ENCODE results near the gene ISYNA1. TPM values are rescaled to one million over a fixed set of nuclear protein-coding genes. Genes with fewer than 3 reads are reported as not detected.

The ISYNA1 gene
- total RNA-seq, 5 donors from 2014 or later (not counting 1 experiment from before 2014, with no cell fraction given) = 38.3 to 59.8 (median 55.0) TPM

GRCh38 chr19:18443406-18443805 is 5.5 kb upstream of the ISYNA1 start:
- H3K9me3 ChIP-seq = no peaks in the 10 kb centered on the region
- Mint-ChIP-seq H3K9me3 (peaks cover 0 to 3% (median 0%) of the 10 kb centered on the region in 3 donors), H3K4me1 (peaks cover 22 to 36% (median 30%) of the 10 kb centered on the region in 3 donors), H3K27ac (peak overlapping the region; percentile 16 to 59), H3K27me3 (no peaks in the 10 kb centered on the region), H3K4me3 (no peak overlapping the region), H3K36me3 (peaks cover 21% of the 10 kb centered on the region)
- H3K4me1 ChIP-seq (ENCODE audit: control insufficient read depth in 1 of 2, extremely low read depth in 1 of 2, insufficient read depth in 2 of 2, low read length in 2 of 2) = peaks cover 0 to 29% of the 10 kb centered on the region in 2 experiments
- no peak for ATAC-seq (replicated peaks in 1 of 4)
- H3K27me3 ChIP-seq (replicated peaks in 1 of 2; ENCODE audit: control insufficient read depth in 2 of 2, extremely low read depth in 1 of 2, insufficient read depth in 2 of 2, low read length in 1 of 2) = no peaks in the 10 kb centered on the region
- H3K4me3 ChIP-seq (ENCODE audit: control insufficient read depth in 1 of 2, extremely low read depth in 1 of 2, low read length in 1 of 2) = no peak overlapping the region
- peaks cover 13 to 49% of the 10 kb centered on the region in 2 donors for H3K36me3 ChIP-seq (ENCODE audit: control insufficient read depth in 2 of 2, extremely low read depth in 1 of 2, insufficient read depth in 1 of 2, low read length in 1 of 2)
- 100% methylated on average over 5 of the region's 6 CpGs for WGBS (ENCODE audit: insufficient coverage)
- DNase-seq = no peak
- H3K27ac ChIP-seq (ENCODE audit: low read length) = no peak overlapping the region
- POLR2A ChIA-PET = interaction anchor here in 1 of 2 donors (0.5 kb wide), 1 partner anchor 337 kb away, joined by 4 read pairs; no protein-coding TSS in a partner anchor
- CTCF ChIA-PET = interaction anchor here in 1 of 2 donors (0.6 kb wide), 1 partner anchor 1798 kb away, joined by 8 read pairs; no protein-coding TSS in a partner anchor

- H3K4me3 Mint-ChIP-seq = peak overlapping the region in 1 of 3 donors; percentile 69
- no peak overlapping the region for H3K27ac ChIP-seq (ENCODE audit: low read length)
- H3K9me3 ChIP-seq = no peaks in the 10 kb centered on the region
- ATAC-seq (replicated peaks in 1 of 4) = no peak
- H3K36me3 Mint-ChIP-seq = peaks cover 17% of the 10 kb centered on the region
- peaks cover 22 to 36% (median 30%) of the 10 kb centered on the region in 3 donors for H3K4me1 Mint-ChIP-seq
- no peaks in the 10 kb centered on the region for H3K27me3 ChIP-seq (replicated peaks in 1 of 2; ENCODE audit: control insufficient read depth in 2 of 2, extremely low read depth in 1 of 2, insufficient read depth in 2 of 2, low read length in 1 of 2)
- POLR2A ChIA-PET = interaction anchor here in 1 of 2 donors (0.5 kb wide), 1 partner anchor 336 kb away, joined by 4 read pairs; no protein-coding TSS in a partner anchor
- H3K36me3 ChIP-seq (ENCODE audit: control insufficient read depth in 2 of 2, extremely low read depth in 1 of 2, insufficient read depth in 1 of 2, low read length in 1 of 2) = peaks cover 13 to 44% of the 10 kb centered on the region in 2 donors
- no peaks in the 10 kb centered on the region for H3K27me3 Mint-ChIP-seq
- no peak overlapping the region for H3K4me3 ChIP-seq (ENCODE audit: control insufficient read depth in 1 of 2, extremely low read depth in 1 of 2, low read length in 1 of 2)
- H3K27ac Mint-ChIP-seq = peak overlapping the region; percentile 79 to 89
- peaks cover 0 to 3% (median 0%) of the 10 kb centered on the region in 3 donors for H3K9me3 Mint-ChIP-seq
- 100% methylated on average over 8 of the region's 12 CpGs for WGBS (ENCODE audit: insufficient coverage)
- no peak for DNase-seq
- peaks cover 0 to 34% of the 10 kb centered on the region in 2 experiments for H3K4me1 ChIP-seq (ENCODE audit: control insufficient read depth in 1 of 2, extremely low read depth in 1 of 2, insufficient read depth in 2 of 2, low read length in 2 of 2)
- CTCF ChIA-PET = interaction anchor here (0.6 to 0.7 kb wide), 2 partner anchors 759 to 1798 kb away, joined by 3 to 8 read pairs; no protein-coding TSS in a partner anchor
Measured at GRCh38 chr19:18442941-18443340, 5.0 kb upstream of the ISYNA1 start.

GRCh38 chr19:18441804-18442788 is 4.2 kb upstream of the ISYNA1 start:
- CTCF ChIA-PET = interaction anchor here in 1 of 2 donors (0.7 kb wide), 1 partner anchor 760 kb away, joined by 3 read pairs; no protein-coding TSS in a partner anchor
- Histone ChIP-seq H3K36me3 (ENCODE audit: control insufficient read depth in 2 of 2, extremely low read depth in 1 of 2, insufficient read depth in 1 of 2, low read length in 1 of 2) (peaks cover 11 to 39% of the 10 kb centered on the region in 2 donors), H3K4me3 (ENCODE audit: control insufficient read depth in 1 of 2, extremely low read depth in 1 of 2, low read length in 1 of 2) (no peak overlapping the region), H3K27ac (ENCODE audit: low read length) (peak overlapping the region; percentile 47), H3K9me3 (no peaks in the 10 kb centered on the region), H3K27me3 (replicated peaks in 1 of 2; ENCODE audit: control insufficient read depth in 2 of 2, extremely low read depth in 1 of 2, insufficient read depth in 2 of 2, low read length in 1 of 2) (no peaks in the 10 kb centered on the region), H3K4me1 (ENCODE audit: control insufficient read depth in 1 of 2, extremely low read depth in 1 of 2, insufficient read depth in 2 of 2, low read length in 2 of 2) (peaks cover 0 to 40% of the 10 kb centered on the region in 2 experiments)
- POLR2A ChIA-PET = no interaction called here
- DNase-seq (peak in 20 of 35 experiments; percentile 26 to 63 (median 43)), ATAC-seq (replicated peaks in 1 of 4) (peak in 2 of 4 experiments; percentile 7 to 13)
- WGBS (ENCODE audit: insufficient coverage) = 60% methylated on average over 3 of the region's 5 CpGs
- Mint-ChIP-seq H3K4me1 (peaks cover 22 to 36% (median 31%) of the 10 kb centered on the region in 3 donors), H3K27ac (peak overlapping the region; percentile 79 to 89), H3K9me3 (peaks cover 0 to 3% (median 0%) of the 10 kb centered on the region in 3 donors), H3K4me3 (peak overlapping the region in 1 of 3 donors; percentile 69), H3K36me3 (peaks cover 15% of the 10 kb centered on the region), H3K27me3 (no peaks in the 10 kb centered on the region)

- Histone ChIP-seq H3K36me3 (ENCODE audit: control insufficient read depth in 2 of 2, extremely low read depth in 1 of 2, insufficient read depth in 1 of 2, low read length in 1 of 2) (peaks cover 9 to 30% of the 10 kb centered on the region in 2 donors), H3K4me1 (ENCODE audit: control insufficient read depth in 1 of 2, extremely low read depth in 1 of 2, insufficient read depth in 2 of 2, low read length in 2 of 2) (peaks cover 2 to 49% of the 10 kb centered on the region in 2 experiments)
- peak overlapping the region in 1 of 3 donors; percentile 19 for H3K4me3 Mint-ChIP-seq
Measured at GRCh38 chr19:18440936-18441803, 3.2 kb upstream of the ISYNA1 start.

GRCh38 chr19:18440415-18440877 is 2.5 kb upstream of the ISYNA1 start:
- H3K36me3 ChIP-seq (ENCODE audit: control insufficient read depth in 2 of 2, extremely low read depth in 1 of 2, insufficient read depth in 1 of 2, low read length in 1 of 2) = peaks cover 9 to 26% of the 10 kb centered on the region in 2 donors
- H3K4me1 ChIP-seq (ENCODE audit: control insufficient read depth in 1 of 2, extremely low read depth in 1 of 2, insufficient read depth in 2 of 2, low read length in 2 of 2) = peaks cover 2 to 54% of the 10 kb centered on the region in 2 experiments
- peak in 5 of 35 experiments; percentile 17 to 60 (median 42) for DNase-seq
- 48% methylated on average over 11 of the region's 11 CpGs for WGBS (ENCODE audit: insufficient coverage)
- peak overlapping the region; percentile 59 to 75 for H3K27ac Mint-ChIP-seq
- H3K27me3 Mint-ChIP-seq = no peaks in the 10 kb centered on the region
- no peaks in the 10 kb centered on the region for H3K27me3 ChIP-seq (replicated peaks in 1 of 2; ENCODE audit: control insufficient read depth in 2 of 2, extremely low read depth in 1 of 2, insufficient read depth in 2 of 2, low read length in 1 of 2)
- H3K36me3 Mint-ChIP-seq = peaks cover 8% of the 10 kb centered on the region
- peaks cover 29 to 42% (median 41%) of the 10 kb centered on the region in 3 donors for H3K4me1 Mint-ChIP-seq
- ATAC-seq (replicated peaks in 1 of 4) = peak in 1 of 4 experiments; percentile 13
- no peak overlapping the region for H3K4me3 ChIP-seq (ENCODE audit: control insufficient read depth in 1 of 2, extremely low read depth in 1 of 2, low read length in 1 of 2)
- no peaks in the 10 kb centered on the region for H3K9me3 ChIP-seq
- POLR2A ChIA-PET = no interaction called here
- CTCF ChIA-PET = no interaction called here
- H3K27ac ChIP-seq (ENCODE audit: low read length) = no peak overlapping the region
- H3K4me3 Mint-ChIP-seq = peak overlapping the region in 1 of 3 donors; percentile 19
- peaks cover 0 to 3% (median 0%) of the 10 kb centered on the region in 3 donors for H3K9me3 Mint-ChIP-seq

More at GRCh38 chr19:18440936-18441803, 3.2 kb upstream of the ISYNA1 start:
- peak overlapping the region; percentile 65 to 75 for H3K27ac Mint-ChIP-seq
- ChIA-PET CTCF (no interaction called here), POLR2A (no interaction called here)
- DNase-seq (peak in 1 of 35 experiments; percentile 27), ATAC-seq (replicated peaks in 1 of 4) (no peak)
- H3K4me3 ChIP-seq (ENCODE audit: control insufficient read depth in 1 of 2, extremely low read depth in 1 of 2, low read length in 1 of 2) = no peak overlapping the region
- no peaks in the 10 kb centered on the region for H3K27me3 Mint-ChIP-seq
- peaks cover 26 to 38% (median 37%) of the 10 kb centered on the region in 3 donors for H3K4me1 Mint-ChIP-seq
- peak overlapping the region; percentile 47 for H3K27ac ChIP-seq (ENCODE audit: low read length)
- peaks cover 0 to 3% (median 0%) of the 10 kb centered on the region in 3 donors for H3K9me3 Mint-ChIP-seq
- WGBS (ENCODE audit: insufficient coverage) = 90% methylated on average over 22 of the region's 23 CpGs
- no peaks in the 10 kb centered on the region for H3K27me3 ChIP-seq (replicated peaks in 1 of 2; ENCODE audit: control insufficient read depth in 2 of 2, extremely low read depth in 1 of 2, insufficient read depth in 2 of 2, low read length in 1 of 2)
- H3K36me3 Mint-ChIP-seq = peaks cover 8% of the 10 kb centered on the region
- no peaks in the 10 kb centered on the region for H3K9me3 ChIP-seq

Measured in T-cell (primary cell).